ENCODE data around the gene SIT1. TPM values are rescaled to one million over a fixed set of nuclear protein-coding genes. Genes with fewer than 3 reads are reported as not detected.
A peak's percentile ranks its signal among the peaks of the same experiment; 100 is the strongest.

SIT1 gene
- total and polyA plus RNA-seq, 4 donors: 0.87 to 3.8 (median 1.4) TPM

DNA sequence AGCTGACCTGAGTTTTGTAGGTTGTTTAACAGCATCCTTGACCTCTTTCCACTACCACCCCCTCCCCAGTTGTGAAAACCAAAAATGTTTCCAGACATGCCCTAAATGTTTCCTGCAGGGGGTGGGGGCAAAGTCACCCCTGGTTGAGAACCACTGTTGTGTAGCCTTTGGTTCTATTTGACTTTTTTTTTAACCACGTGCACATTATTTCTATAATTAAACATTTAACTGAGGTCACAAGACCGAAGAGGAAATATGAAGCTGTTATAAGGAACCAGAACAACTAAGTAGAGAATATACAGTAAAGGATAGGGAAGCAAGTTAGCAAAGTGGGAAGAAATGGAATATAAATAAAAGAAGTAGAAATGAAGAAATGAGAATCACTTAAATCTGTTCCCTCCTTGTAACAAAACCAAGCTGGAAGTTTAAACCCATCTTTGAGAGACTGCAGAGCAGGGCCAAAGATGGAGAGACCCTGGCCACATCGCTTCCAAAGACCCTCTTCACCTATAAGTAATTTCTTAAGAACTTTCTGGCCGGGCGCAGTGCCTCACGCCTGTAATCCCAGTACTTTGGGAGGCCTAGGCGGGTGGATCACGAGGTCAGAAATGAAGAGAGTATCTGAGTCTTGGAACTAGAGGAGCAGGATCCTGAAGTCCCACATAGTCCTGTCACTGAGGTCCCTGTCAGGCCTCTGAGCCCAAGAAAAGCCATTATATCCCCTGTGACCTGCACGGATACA lies 14.4 kb downstream of the SIT1 start:
- no peaks in the 10 kb centered on the region for H3K9me3 ChIP-seq (ENCODE audit: control insufficient read depth in 4 of 4, insufficient read depth in 3 of 4, low read length in 3 of 4)
- peak overlapping the region in 1 of 2 donors; percentile 4 for H3K27ac ChIP-seq (ENCODE audit: low read depth in 1 of 2, low read length in 1 of 2)
- no peak for ATAC-seq (ENCODE audit: insufficient read depth, low FRiP score)
- no peak for TF ChIP-seq CTCF (IDR thresholded peaks at IDR 0.05; ENCODE audit: control extremely low read depth, extremely low read depth)
- 74 to 77% methylated on average over 9 of the region's 9 CpGs for WGBS, 2 donors
- DNase-seq: no peak
- no peaks in the 10 kb centered on the region for H3K27me3 ChIP-seq (ENCODE audit: control insufficient read depth in 3 of 3, insufficient read depth in 3 of 3, low read length in 2 of 3)
- peaks cover 0 to 5% (median 0%) of the 10 kb centered on the region in 5 donors for H3K4me1 ChIP-seq (ENCODE audit: control insufficient read depth in 5 of 5, insufficient read depth in 5 of 5, low read length in 5 of 5)
- no peak overlapping the region for H3K9ac ChIP-seq (ENCODE audit: insufficient read depth in 1 of 2, low read length in 2 of 2)
- H3K36me3 ChIP-seq (ENCODE audit: control insufficient read depth in 4 of 4, insufficient read depth in 4 of 4, low read length in 4 of 4): no peaks in the 10 kb centered on the region
- H3K4me3 ChIP-seq: no peak overlapping the region

GRCh38 chr9:35635730-35636129 lies 15.0 kb downstream of the SIT1 start:
- no peak overlapping the region for H3K9ac ChIP-seq (ENCODE audit: insufficient read depth in 1 of 2, low read length in 2 of 2)
- no peaks in the 10 kb centered on the region for H3K9me3 ChIP-seq (ENCODE audit: control insufficient read depth in 4 of 4, insufficient read depth in 3 of 4, low read length in 3 of 4)
- DNase-seq (no peak), ATAC-seq (ENCODE audit: insufficient read depth, low FRiP score) (no peak)
- peaks cover 0 to 5% (median 0%) of the 10 kb centered on the region in 5 donors for H3K4me1 ChIP-seq (ENCODE audit: control insufficient read depth in 5 of 5, insufficient read depth in 5 of 5, low read length in 5 of 5)
- no peak overlapping the region for H3K27ac ChIP-seq (ENCODE audit: low read depth in 1 of 2, low read length in 1 of 2)
- no peaks in the 10 kb centered on the region for H3K27me3 ChIP-seq (ENCODE audit: control insufficient read depth in 3 of 3, insufficient read depth in 3 of 3, low read length in 2 of 3)
- no peak for TF ChIP-seq CTCF (IDR thresholded peaks at IDR 0.05; ENCODE audit: control extremely low read depth, extremely low read depth)
- no peaks in the 10 kb centered on the region for H3K36me3 ChIP-seq (ENCODE audit: control insufficient read depth in 4 of 4, insufficient read depth in 4 of 4, low read length in 4 of 4)
- H3K4me3 ChIP-seq: no peak overlapping the region

DNA sequence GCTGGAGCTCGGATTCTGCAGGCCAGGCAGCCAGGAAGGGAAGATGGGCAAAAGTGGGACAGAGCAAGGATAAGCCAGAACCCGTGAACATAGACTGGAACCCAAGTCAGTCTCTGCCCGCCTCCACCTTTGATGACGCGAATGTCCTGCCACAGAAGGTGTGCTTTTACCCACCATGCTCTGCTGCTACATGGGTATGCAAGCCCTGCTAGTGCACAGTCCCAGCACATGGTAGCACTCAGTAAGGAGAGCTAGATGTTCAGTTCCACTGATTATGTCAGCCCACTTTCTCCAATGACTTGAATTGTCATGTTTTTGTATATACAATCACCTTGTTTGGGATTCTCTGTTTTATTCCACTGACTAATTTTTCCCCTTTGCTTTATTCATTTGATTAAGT lies 21.1 kb downstream of the SIT1 start:
- Histone ChIP-seq H3K9ac (ENCODE audit: insufficient read depth in 1 of 2, low read length in 2 of 2) (no peak overlapping the region), H3K9me3 (ENCODE audit: control insufficient read depth in 4 of 4, insufficient read depth in 3 of 4, low read length in 3 of 4) (no peaks in the 10 kb centered on the region), H3K27me3 (ENCODE audit: control insufficient read depth in 3 of 3, insufficient read depth in 3 of 3, low read length in 2 of 3) (no peaks in the 10 kb centered on the region), H3K36me3 (ENCODE audit: control insufficient read depth in 4 of 4, insufficient read depth in 4 of 4, low read length in 4 of 4) (no peaks in the 10 kb centered on the region), H3K4me1 (ENCODE audit: control insufficient read depth in 5 of 5, insufficient read depth in 5 of 5, low read length in 5 of 5) (no peaks in the 10 kb centered on the region), H3K27ac (ENCODE audit: low read depth in 1 of 2, low read length in 1 of 2) (no peak overlapping the region), H3K4me3 (no peak overlapping the region)
- ATAC-seq (ENCODE audit: insufficient read depth, low FRiP score): no peak
- no peak for DNase-seq
- 89 to 95% methylated on average over 5 of the region's 5 CpGs for WGBS, 2 donors
- no peak for TF ChIP-seq CTCF (IDR thresholded peaks at IDR 0.05; ENCODE audit: control extremely low read depth, extremely low read depth)

Measured in lung (tissue), 12 donors.